HG03342 (cell line): ENCODE results near the gene CDC27.
"Not testable (repeated sequence)": the region's sequence is repeated elsewhere in the genome, so short reads cannot be mapped to it uniquely, and the experiment has no call there.

Experiments used
- ATAC-seq: cut with Tn5 transposase; IDR thresholded peaks from one replicate; pipeline ENCODE4 v1.9.1; 2021; ENCODE audit warnings: mild to moderate bottlenecking, moderate library complexity; ENCODE audit not compliant: unreplicated experiment

CDC27 gene, protein sequence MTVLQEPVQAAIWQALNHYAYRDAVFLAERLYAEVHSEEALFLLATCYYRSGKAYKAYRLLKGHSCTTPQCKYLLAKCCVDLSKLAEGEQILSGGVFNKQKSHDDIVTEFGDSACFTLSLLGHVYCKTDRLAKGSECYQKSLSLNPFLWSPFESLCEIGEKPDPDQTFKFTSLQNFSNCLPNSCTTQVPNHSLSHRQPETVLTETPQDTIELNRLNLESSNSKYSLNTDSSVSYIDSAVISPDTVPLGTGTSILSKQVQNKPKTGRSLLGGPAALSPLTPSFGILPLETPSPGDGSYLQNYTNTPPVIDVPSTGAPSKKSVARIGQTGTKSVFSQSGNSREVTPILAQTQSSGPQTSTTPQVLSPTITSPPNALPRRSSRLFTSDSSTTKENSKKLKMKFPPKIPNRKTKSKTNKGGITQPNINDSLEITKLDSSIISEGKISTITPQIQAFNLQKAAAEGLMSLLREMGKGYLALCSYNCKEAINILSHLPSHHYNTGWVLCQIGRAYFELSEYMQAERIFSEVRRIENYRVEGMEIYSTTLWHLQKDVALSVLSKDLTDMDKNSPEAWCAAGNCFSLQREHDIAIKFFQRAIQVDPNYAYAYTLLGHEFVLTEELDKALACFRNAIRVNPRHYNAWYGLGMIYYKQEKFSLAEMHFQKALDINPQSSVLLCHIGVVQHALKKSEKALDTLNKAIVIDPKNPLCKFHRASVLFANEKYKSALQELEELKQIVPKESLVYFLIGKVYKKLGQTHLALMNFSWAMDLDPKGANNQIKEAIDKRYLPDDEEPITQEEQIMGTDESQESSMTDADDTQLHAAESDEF

DNA sequence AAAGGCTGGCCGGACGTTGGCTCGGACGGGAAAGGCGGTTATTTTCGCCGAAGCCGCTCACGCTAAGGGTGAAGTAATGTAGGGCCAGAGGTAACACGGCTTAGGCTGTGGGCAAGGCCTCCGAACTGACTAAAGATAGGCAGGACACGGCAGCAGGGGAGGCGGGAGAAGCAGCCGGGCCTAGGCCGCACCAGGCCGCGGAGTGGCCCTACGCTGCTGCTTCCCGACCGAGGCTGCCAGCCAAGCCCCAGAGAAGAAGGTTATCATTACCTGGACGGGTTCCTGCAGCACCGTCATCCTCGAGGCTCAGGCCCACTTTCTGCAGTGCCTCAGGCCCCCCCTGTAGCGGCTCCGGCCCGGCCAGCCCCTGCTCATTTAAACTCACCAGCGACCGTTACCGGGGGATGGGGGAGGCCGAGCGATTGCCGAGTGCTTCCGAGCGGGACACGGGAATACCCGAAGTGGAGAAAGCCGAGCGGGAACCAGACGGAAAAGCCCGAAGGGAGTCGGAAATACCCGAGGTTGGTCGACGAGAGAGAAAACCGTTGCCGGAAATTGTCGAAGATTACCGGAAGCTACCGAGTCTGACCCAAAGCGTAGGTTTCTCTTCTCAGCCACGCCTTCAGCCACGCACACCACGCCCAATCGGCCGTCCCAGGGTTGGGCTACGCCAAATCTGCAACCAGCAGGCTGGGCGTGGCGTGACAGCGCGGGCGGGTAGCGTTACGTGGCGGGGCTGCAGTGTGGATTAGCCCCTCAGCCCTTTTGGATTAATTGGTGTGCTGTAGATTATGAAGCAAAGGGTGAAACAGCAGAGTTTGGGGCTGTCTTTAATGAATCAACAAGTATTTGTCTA, at the start of gene CDC27:
TSS of gene CDC27 (minus strand) at position 420 of the 856 bp plus-strand sequence. CDS start at position 297, 123 bp downstream.
- peak; percentile 92 for ATAC-seq

GRCh38 chr17:47238321-47239010, 49.4 kb upstream of the CDC27 start:
- ATAC-seq: no peak

- ATAC-seq: no peak
These were observed 48.7 kb upstream of the CDC27 start for GRCh38 chr17:47237841-47238240.

DNA sequence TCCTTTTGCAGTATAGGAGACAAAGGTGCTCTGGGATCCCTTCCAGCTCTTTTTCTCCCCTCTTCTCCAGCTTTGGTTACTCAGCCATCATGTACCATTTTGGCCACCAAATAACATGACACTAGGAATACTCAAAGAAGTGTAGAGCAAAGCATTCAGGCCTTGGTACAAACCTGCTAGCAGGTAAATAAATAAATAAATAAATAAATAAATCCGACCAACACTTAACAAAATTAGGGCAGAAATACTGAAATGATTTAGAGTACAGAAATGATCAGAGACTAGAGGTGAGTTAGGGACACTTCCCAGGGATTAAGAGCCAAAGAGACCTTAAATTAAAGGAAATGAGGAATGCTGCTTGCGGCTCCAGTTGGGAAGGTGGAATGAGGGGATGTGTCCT, 46.8 kb upstream of the CDC27 start:
- no peak for ATAC-seq

DNA sequence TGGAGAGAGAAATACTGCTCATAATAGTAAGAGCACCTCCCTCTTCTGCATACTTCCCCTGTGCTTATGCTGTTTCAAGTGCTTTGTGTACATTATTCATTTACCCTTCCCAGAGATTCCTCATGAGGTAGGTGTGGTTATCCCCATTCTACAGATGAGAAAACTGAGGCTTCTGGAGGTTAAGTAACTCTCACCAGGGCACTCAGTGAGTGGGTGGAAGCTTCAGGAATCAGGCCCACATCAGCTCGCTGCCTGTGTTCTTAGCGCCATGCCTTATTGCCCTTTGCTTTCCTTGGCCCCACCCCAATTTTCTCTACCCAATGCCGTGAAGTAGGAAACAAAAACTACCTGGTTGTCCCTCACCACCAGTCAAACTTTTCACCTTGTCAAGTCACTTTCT, 46.4 kb upstream of the CDC27 start:
- ATAC-seq: no peak

GRCh38 chr17:47232465-47232864, 43.4 kb upstream of the CDC27 start:
- no peak for ATAC-seq

DNA sequence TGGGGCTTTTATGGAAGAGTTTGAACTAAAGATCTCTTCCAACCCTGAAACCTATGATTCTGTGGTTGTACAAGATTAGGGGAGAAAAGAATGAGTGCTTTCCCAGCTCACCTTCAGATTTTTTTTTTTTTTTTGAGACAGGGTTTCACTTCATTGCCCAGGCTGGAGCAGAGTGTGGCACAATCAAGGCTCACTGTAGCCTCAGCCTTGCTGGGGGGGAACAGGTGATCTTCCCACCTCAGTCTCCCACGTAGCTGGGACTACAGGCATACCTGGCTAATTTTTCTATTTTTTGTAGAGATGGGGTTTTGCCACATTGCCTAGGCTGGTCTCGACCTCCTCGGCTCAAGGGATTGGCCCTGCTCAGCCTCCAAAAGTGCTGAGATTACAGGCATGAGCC, 42.8 kb upstream of the CDC27 start:
- ATAC-seq: no peak

GRCh38 chr17:47231334-47231733, 42.2 kb upstream of the CDC27 start:
- ATAC-seq: no peak

- no peak for ATAC-seq
These were observed 41.8 kb upstream of the CDC27 start for GRCh38 chr17:47230864-47231263.

GRCh38 chr17:47229535-47230443, 40.7 kb upstream of the CDC27 start:
- ATAC-seq: peak; percentile 76

DNA sequence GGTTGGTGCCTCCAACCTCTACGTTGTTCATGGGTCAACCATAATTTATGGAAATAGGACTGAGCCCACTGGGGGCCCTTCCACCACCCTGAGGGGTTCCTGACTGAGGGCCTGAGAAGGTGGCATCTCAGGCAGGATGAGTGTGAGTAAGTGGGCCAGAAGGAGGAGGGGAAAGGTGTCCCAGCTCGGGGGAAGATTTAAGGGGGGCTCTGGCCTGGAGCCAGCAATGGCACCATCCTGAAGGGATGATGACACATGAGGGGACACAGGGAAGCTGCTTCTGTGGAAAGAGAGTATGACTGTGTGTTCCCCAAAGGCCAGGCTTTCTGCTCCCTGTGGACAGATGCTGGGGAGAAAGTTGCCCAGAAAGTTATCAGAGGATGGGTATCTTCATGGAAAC, 38.8 kb upstream of the CDC27 start:
- no peak for ATAC-seq

GRCh38 chr17:47225911-47226688, 37.0 kb upstream of the CDC27 start:
- no peak for ATAC-seq

DNA sequence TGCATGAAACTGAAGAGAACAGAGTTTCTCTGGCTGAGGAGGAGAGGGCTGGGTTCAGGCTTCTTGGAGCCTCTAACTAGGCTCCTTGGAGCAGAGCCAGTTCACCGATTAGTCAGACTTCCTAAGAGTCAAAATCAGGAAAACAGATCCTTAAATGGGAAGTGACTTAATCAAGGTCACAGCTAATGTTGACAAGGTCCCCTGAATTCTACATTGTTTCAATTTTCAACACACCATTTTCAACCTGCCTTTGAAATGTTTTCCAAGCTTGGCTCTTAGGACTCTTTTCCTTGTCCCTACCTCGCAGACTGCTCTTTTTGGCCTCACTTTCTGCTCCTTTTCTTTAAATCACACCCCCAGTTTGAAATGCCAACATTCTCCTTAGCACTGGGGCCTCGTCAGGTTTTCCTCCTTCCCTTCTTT, 36.4 kb upstream of the CDC27 start:
- no peak for ATAC-seq

- ATAC-seq: no peak
These were observed 35.9 kb upstream of the CDC27 start for GRCh38 chr17:47224966-47225365.

- ATAC-seq: not testable (repeated sequence)
These were observed 35.0 kb upstream of the CDC27 start for GRCh38 chr17:47224077-47224476.

- ATAC-seq: no peak
These were observed 34.4 kb upstream of the CDC27 start for GRCh38 chr17:47223460-47223859.

DNA sequence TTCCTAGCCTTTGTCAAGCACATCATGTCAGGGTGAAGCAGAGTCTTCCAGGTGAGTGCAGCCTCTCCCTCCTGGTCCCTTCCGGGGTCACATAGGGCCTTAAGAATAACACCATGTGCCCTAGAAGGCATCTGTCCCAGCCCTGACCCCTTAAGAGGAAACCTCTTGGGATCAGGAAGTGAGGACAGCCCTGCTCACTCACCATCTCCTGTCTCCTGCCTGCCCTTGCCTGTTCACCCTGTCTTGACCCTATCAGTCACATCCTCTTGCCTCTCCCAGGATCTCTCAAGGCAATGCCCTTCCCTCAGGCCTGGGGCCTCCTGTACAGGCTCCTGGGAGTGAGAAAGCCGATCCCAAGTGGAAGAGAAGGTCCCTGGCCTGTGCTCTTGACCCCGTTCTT, 33.9 kb upstream of the CDC27 start:
- ATAC-seq: no peak

GRCh38 chr17:47222047-47222446, 33.0 kb upstream of the CDC27 start:
- ATAC-seq: no peak

GRCh38 chr17:47221154-47221553, 32.1 kb upstream of the CDC27 start:
- no peak for ATAC-seq
